Omental fat pad (tissue), 4 donors: ENCODE data around the gene WSB2. TPM values are rescaled to one million over a fixed set of nuclear protein-coding genes. Genes with fewer than 3 reads are reported as not detected.
A peak's percentile ranks its signal among the peaks of the same experiment; 100 is the strongest.

ENCODE experiments used
- ATAC-seq: fragments of 150-250 bp; one replicate; pipeline ENCODE4 v1.9.1; 2016; ENCODE audit warnings: mild to moderate bottlenecking, moderate library complexity; ENCODE audit not compliant: low FRiP score
- DNase-seq: peaks from one replicate; pipeline ENCODE4 v3.0.0-alpha.2; 2019; ENCODE audit warnings: low spot score
- total RNA-seq, 4 donors: library from RNA; depleted of rRNA; stranded (reverse); fragments of >200 nt; gene quantifications; one replicate each; pipeline ENCODE4 v1.1.0, GENCODE V29; 2016
- TF ChIP-seq, protein P1 (sequence below), 3 donors: fragments of 450-650 bp; IDR thresholded peaks; one replicate each; pipeline ENCODE4 v1.5.1; 2016 to 2017; ENCODE audit warnings: antibody characterized with exemption in 3 of 3, mild to moderate bottlenecking in 3 of 3, moderate library complexity in 2 of 3

The WSB2 gene
- total RNA-seq, 4 donors from 2014 or later, result 41.1 to 87.8 (median 65.3) TPM

DNA sequence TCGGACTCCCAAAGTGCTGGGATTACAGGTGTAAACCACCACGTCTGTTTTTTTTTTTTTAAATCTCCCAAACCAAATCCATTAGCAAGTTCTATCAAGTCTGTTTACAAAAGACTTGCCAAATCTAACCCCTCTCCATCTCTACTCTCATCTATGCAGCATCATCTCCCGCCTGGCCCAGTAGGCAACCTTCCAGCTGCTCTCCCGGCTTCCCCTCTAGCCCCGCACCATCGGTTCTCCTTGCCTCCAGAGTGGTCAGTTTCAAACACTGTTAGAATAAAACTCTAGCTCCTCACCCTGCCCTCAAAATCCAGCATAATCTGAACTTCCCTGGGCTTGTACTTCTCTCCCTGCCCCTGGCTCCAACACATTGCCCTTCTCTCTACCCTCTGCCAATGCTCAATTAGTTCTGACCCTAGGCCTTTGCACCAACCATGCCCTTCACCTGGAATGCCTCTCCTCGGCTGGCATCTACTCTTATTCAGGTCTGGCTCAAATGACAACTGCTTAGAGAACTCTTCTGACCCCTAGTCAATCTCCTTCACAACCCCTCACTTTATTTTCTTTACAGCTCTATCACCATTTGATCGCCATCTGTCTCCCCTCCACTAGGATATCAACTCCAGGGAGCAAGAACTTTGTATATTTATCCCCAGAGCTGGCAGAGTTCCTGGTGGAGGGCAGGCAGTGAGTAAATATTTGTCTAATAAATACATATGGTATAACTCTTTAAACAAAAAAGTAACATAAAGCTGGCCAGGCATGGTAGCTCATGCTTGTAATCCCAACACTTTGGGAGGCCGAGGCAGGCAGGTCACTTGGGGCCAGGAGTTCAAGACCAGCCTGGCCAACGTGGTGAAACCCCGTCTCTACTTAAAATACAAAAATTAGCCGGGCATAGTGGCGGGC lies 4.9 kb downstream of the WSB2 start:
- TF ChIP-seq, protein P1, sequence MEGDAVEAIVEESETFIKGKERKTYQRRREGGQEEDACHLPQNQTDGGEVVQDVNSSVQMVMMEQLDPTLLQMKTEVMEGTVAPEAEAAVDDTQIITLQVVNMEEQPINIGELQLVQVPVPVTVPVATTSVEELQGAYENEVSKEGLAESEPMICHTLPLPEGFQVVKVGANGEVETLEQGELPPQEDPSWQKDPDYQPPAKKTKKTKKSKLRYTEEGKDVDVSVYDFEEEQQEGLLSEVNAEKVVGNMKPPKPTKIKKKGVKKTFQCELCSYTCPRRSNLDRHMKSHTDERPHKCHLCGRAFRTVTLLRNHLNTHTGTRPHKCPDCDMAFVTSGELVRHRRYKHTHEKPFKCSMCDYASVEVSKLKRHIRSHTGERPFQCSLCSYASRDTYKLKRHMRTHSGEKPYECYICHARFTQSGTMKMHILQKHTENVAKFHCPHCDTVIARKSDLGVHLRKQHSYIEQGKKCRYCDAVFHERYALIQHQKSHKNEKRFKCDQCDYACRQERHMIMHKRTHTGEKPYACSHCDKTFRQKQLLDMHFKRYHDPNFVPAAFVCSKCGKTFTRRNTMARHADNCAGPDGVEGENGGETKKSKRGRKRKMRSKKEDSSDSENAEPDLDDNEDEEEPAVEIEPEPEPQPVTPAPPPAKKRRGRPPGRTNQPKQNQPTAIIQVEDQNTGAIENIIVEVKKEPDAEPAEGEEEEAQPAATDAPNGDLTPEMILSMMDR (IDR thresholded peaks at IDR 0.05), result no peak
- DNase-seq (no peak), ATAC-seq (no peak)

DNA sequence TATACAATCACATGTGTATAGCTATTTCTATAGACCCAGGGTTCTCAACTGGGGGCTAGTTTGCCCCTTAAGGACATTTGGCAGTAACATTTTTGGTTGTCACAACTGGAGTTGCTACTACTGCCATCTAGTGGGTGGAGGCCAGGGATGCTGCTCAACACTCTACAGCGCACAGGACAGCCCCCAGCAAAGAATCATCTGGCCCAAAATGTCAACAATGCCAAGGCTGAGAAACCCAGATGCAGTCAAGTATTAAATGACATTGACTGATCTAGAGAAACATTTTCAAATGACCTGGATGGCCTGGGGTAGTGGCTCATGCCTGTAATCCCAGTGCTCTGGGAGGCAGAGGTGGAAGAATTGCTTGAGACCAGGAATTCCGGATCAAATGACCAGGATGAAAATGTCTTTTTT lies 5.8 kb downstream of the WSB2 start:
- TF ChIP-seq, protein P1 (IDR thresholded peaks at IDR 0.05), result no peak
- ATAC-seq (no peak), DNase-seq (no peak)

DNA sequence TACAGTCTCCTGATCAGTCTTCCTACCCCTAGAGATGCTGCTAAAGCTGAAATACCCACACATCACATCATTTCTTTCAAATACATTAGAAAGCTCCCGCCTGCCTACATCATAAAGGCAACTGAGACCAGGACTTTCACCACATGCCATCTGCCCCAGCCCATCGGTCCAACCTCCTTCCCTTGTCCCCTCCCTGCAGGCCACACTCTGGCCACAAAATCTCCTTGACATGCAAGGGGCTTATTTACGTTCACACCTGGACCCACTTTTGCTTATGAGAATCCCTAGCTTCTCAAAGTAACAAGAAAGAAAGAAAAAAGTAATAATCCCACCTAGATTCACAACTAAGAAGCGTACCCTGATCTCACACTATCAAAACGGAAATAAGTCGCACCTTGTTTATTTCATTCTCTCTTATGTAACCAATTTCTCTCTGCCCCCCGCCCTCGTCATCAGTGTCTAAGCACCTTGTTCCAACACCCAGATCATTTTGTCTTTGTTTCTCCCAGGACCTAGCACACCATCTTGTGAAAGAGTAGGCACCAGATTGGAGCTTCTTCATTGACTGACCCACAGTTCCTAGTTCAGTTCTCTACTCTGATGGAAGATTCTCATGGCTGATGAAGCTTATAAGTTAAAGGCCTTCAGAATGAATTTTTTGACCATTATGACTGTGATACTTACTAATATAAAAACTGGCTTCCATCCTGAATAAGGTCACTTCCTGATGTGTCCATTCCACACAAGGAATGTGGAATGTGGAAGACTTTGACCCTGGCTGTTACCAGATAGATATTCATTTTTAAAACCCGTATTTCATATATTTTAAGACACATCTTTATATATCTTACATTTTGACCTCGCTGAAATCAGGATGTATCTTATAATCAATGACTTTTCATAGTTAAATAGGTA lies 7.7 kb downstream of the WSB2 start:
- ATAC-seq (no peak), DNase-seq (no peak)
- TF ChIP-seq, protein P1 (IDR thresholded peaks at IDR 0.05), result no peak

DNA sequence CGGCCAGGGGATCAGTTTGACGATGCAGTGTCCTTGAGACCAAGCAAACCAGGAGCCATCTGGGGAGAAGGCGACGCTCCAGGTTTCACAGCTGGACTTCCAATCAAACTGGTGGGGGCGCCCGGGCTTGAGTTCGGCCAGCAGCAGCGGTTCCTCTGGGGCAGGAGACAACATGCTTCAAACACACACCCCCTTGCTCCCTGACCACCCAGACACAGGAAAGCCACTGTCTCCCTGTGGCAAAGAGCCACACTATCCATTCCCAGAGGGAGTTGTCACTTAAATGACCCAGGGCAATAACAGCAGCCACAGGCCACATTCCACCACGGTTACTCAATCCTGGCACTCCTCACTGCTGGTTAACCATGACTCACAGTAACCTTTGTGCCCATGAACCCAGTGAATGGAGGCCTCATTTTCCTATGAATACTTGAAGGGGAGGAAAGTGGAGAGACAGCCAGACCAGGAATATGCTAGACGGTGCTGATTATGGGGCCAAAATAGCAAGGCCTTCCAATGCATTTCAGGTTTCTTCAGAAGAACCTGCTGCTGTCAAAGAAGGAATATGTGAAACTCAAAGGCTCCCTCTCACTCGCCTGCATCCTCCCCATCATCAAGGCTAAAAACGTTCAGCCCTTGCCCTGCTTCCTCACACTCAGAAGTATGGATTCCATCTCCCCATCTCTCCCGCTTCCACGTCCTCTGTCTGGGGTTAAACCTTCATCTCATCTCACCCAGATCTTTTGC lies 8.5 kb downstream of the WSB2 start:
- DNase-seq, result peak; percentile 33
- TF ChIP-seq, protein P1 (IDR thresholded peaks at IDR 0.05), result no peak
- ATAC-seq, result peak; percentile 89

DNA sequence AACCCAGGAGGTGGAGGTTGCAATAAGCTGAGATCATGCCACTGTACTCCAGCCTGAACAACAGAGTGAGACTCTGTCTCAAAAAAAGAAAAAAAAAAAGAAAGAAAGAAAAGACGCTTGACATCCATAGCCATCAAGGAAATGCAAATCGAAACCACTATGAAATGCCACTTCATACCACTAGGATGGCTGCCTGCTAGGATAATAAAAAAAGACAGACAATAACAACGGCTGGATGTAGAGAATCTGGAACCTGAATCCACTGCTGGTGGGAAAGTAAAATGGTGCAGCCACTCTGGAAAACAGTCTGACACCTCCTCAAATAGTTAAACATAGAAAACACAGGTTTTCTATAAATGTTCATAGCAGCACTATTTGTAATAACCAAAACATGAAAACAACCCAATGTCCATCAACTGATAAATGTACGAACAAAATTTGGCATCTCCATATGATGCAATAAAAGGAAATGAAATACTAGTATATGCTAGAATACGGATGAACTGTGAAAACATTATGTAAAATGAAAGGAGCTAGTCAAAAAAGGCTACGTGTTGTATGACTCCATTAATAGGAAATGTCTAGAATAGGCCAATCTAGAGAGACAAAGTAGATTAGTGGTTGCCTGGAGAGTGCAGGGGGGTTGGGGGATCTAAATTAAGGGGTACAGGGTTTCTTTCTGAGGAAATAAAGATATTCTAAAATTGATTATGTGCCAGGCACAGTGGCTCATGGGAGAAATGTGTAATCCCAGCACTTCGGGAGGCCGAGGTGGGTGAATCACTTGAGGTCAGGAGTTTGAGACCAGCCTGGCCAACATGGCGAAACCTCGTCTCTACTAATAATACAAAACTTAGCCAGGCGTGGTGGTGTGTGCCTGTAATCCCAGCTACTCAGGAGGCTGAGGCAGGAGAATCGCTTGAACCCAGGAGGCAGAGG lies 9.7 kb downstream of the WSB2 start:
- TF ChIP-seq, protein P1 (IDR thresholded peaks at IDR 0.05), result no peak

DNA sequence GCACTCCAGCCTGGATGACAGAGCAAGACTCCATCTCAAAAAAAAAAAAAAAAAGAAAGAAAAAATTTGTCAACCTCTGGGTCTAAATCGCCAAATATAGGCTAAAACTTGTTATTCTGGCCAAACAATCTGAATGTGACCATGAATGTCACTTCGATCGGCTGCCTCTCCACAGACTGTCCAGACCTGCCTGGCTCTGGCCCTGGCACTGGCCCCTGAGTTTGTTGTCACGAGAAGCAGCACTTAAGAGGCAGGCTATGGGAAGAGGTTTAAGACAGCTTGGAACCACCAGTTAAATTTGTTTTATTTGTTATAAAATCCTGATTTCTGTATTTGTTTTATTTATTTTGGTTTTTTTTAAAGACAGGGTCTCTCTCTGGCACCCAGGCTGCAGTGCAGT lies 14.5 kb downstream of the WSB2 start:
- no peak for ATAC-seq

More for the DNA sequence above, 9.7 kb downstream of the WSB2 start:
- no peak for ATAC-seq
- no peak for DNase-seq

More for the DNA sequence above, 14.5 kb downstream of the WSB2 start:
- TF ChIP-seq, protein P1 (IDR thresholded peaks at IDR 0.05), result no peak
- no peak for DNase-seq
